HepG2 (cell line): ENCODE measurements around the gene NSD1. TPM values are rescaled to one million over a fixed set of nuclear protein-coding genes. Genes with fewer than 3 reads are reported as not detected.

Experiments
- ATAD3A ChIP-seq: sonication (generic); formaldehyde crosslinking; IDR thresholded peaks from 2 replicates; pipeline ENCODE4 v1.4.0; 2020; ENCODE audit warnings: missing genetic modification reagents
- CC2D1A ChIP-seq: sonication (generic); formaldehyde crosslinking; IDR thresholded peaks from 2 replicates; pipeline ENCODE4 v1.8.1; 2023; ENCODE audit warnings: mild to moderate bottlenecking, missing genetic modification reagents
- CHD4 ChIP-seq: fragments of 200-600 bp; sonication (generic); IDR thresholded peaks from 2 replicates; pipeline ENCODE4 v1.7.0; 2017; ENCODE audit warnings: mild to moderate bottlenecking, low read length, borderline replicate concordance
- GATAD2A ChIP-seq: IDR thresholded peaks from 2 replicates; pipeline ENCODE4 v1.6.1; 2016
- KLF12 ChIP-seq: sonication (generic); formaldehyde crosslinking; IDR thresholded peaks from 2 replicates; pipeline ENCODE4 v1.4.0; 2020; ENCODE audit warnings: missing genetic modification reagents, borderline replicate concordance
- KLF15 ChIP-seq: sonication (generic); formaldehyde crosslinking; IDR thresholded peaks from 2 replicates; pipeline ENCODE4 v1.8.1; 2023; ENCODE audit warnings: borderline replicate concordance, mild to moderate bottlenecking, inconsistent platforms, missing genetic modification reagents, mixed read lengths
- NFE2L1 ChIP-seq: sonication (generic); formaldehyde crosslinking; IDR thresholded peaks from 2 replicates; pipeline ENCODE4 v1.4.0; 2020; ENCODE audit warnings: missing genetic modification reagents, mild to moderate bottlenecking, borderline replicate concordance
- NR2C2 ChIP-seq: sonication (generic); formaldehyde crosslinking; IDR thresholded peaks from 2 replicates; pipeline ENCODE4 v1.4.0; 2020; ENCODE audit warnings: missing genetic modification reagents, mild to moderate bottlenecking, moderate library complexity, borderline replicate concordance
- RBM22 ChIP-seq: fragments of 200-400 bp; formaldehyde crosslinking; optimal IDR thresholded peaks from 2 replicates; pipeline ENCODE3; 2017; ENCODE audit warnings: mild to moderate bottlenecking, low read length, moderate library complexity
- RXRA ChIP-seq: sonication (generic); formaldehyde crosslinking; IDR thresholded peaks from 2 replicates; pipeline ENCODE4 v1.5.1; 2020; ENCODE audit warnings: missing genetic modification reagents
- SIN3A ChIP-seq: IDR thresholded peaks from 2 replicates; pipeline ENCODE4 v1.6.1; 2011; ENCODE audit warnings: low read depth, mild to moderate bottlenecking, control low read depth, low read length, borderline replicate concordance
- SOX13 ChIP-seq, 3 experiments: fragments of 450-650 bp in 1 of 3; sonication (generic) in 1 of 3; formaldehyde crosslinking in 1 of 3; IDR thresholded peaks in 2 of 3; conservative IDR thresholded peaks in 1 of 3; 2 replicates each; pipeline versions ENCODE4 v1.5.0 to v1.6.1; 2016 to 2020; ENCODE audit warnings: antibody characterized with exemption in 1 of 3, mild to moderate bottlenecking in 1 of 3, missing compliant biosample characterization in 1 of 3, missing genetic modification reagents in 1 of 3, moderate library complexity in 1 of 3
- THYN1 ChIP-seq: sonication (generic); formaldehyde crosslinking; IDR thresholded peaks from 2 replicates; pipeline ENCODE4 v1.8.1; 2023; ENCODE audit warnings: low read depth, mild to moderate bottlenecking, moderate library complexity, missing genetic modification reagents, borderline replicate concordance
- YEATS2 ChIP-seq: sonication (generic); formaldehyde crosslinking; IDR thresholded peaks from 2 replicates; pipeline ENCODE4 v1.4.0; 2020; ENCODE audit warnings: missing genetic modification reagents, borderline replicate concordance
- ZNF124 ChIP-seq: sonication (generic); formaldehyde crosslinking; IDR thresholded peaks from 2 replicates; pipeline ENCODE4 v1.4.0; 2020; ENCODE audit warnings: missing genetic modification reagents
- ZNF589 ChIP-seq: sonication (generic); formaldehyde crosslinking; conservative IDR thresholded peaks from 2 replicates; pipeline ENCODE4 v1.8.0; 2022; ENCODE audit warnings: mild to moderate bottlenecking, moderate library complexity, missing genetic modification reagents
- ZNF629 ChIP-seq: sonication (generic); formaldehyde crosslinking; conservative IDR thresholded peaks from 2 replicates; pipeline ENCODE4 v1.5.0; 2020; ENCODE audit warnings: missing genetic modification reagents
- ZNF768 ChIP-seq: sonication (generic); formaldehyde crosslinking; IDR thresholded peaks from 2 replicates; pipeline ENCODE4 v1.4.0; 2020; ENCODE audit warnings: missing genetic modification reagents
- ZNF781 ChIP-seq: sonication (generic); formaldehyde crosslinking; IDR thresholded peaks from 2 replicates; pipeline ENCODE4 v1.5.1; 2020; ENCODE audit warnings: borderline replicate concordance, mild to moderate bottlenecking, missing genetic modification reagents; ENCODE audit errors: not compliant biosample characterization
- polyA plus RNA-seq, 8 experiments: library from polyadenylated mRNA; depleted of rRNA in 3 of 8; stranded (reverse) in 7 of 8; unstranded in 1 of 8; fragments of >200 nt; fragmentation: Illumina TruSeq in 4 of 8; extraction: Trizol in 4 of 8; gene quantifications; 2 replicates each; pipeline versions ENCODE4 v1.2.1 to v1.2.3, GENCODE V29; 2011 to 2016; ENCODE audit warnings: low read depth in 4 of 8, missing spikeins in 1 of 8, mixed read lengths in 1 of 8; ENCODE audit not compliant: insufficient read depth in 1 of 8
- total RNA-seq, 5 experiments: library from RNA; depleted of rRNA; stranded (reverse); fragments of >200 nt; fragmentation: Illumina TruSeq; extraction: Trizol; gene quantifications; 2 replicates each; pipeline ENCODE4 v1.2.3, GENCODE V29; 2016; ENCODE audit warnings: low read depth in 1 of 5
- TF ChIP-seq, protein P1 (sequence below): sonication (generic); formaldehyde crosslinking; IDR thresholded peaks from 2 replicates; pipeline ENCODE4 v1.5.0; 2020; ENCODE audit warnings: mild to moderate bottlenecking, missing genetic modification reagents
- TF ChIP-seq, protein P2 (sequence below): sonication (generic); formaldehyde crosslinking; IDR thresholded peaks from 2 replicates; pipeline ENCODE4 v1.4.0; 2020; ENCODE audit warnings: low read depth, mild to moderate bottlenecking, missing genetic modification reagents
- TF ChIP-seq, protein P3 (sequence below): sonication (generic); formaldehyde crosslinking; IDR thresholded peaks from 2 replicates; pipeline ENCODE4 v1.8.1; 2023; ENCODE audit warnings: mild to moderate bottlenecking, moderate library complexity, missing genetic modification reagents
- TF ChIP-seq, protein P4 (sequence below): sonication (generic); formaldehyde crosslinking; conservative IDR thresholded peaks from 2 replicates; pipeline ENCODE4 v1.4.0; 2020; ENCODE audit warnings: missing genetic modification reagents

The NSD1 gene
- total and polyA plus RNA-seq, 2 of the 13 experiments (the other 11 are each of a cell fraction or from before 2014, with no cell fraction given): 0.01 to 0.09 TPM

DNA sequence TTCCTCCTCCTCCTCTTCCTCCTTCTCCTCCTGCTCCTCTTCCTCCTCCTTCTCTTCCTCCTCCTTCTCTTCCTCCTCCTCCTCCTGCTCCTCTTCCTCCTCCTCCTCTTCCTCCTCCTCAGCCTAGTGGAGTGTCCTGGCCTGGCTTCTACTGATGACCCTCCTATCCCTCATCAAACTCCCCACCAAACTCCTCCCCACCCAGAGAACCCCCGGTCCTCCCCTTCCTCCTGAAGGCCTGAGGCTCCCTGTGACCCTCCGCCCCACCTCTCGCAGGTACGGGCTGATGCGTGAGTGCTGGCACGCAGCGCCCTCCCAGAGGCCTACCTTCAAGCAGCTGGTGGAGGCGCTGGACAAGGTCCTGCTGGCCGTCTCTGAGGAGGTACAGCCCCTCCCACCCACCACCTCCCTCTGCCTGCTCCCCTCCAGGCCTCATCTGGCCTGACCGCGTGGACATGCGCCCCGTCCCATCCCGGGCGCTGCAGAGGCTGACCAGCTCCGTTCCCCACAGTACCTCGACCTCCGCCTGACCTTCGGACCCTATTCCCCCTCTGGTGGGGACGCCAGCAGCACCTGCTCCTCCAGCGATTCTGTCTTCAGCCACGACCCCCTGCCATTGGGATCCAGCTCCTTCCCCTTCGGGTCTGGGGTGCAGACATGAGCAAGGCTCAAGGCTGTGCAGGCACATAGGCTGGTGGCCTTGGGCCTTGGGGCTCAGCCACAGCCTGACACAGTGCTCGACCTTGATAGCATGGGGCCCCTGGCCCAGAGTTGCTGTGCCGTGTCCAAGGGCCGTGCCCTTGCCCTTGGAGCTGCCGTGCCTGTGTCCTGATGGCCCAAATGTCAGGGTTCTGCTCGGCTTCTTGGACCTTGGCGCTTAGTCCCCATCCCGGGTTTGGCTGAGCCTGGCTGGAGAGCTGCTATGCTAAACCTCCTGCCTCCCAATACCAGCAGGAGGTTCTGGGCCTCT, 36.3 kb upstream of the NSD1 start (continued):
- TF ChIP-seq, protein P1, sequence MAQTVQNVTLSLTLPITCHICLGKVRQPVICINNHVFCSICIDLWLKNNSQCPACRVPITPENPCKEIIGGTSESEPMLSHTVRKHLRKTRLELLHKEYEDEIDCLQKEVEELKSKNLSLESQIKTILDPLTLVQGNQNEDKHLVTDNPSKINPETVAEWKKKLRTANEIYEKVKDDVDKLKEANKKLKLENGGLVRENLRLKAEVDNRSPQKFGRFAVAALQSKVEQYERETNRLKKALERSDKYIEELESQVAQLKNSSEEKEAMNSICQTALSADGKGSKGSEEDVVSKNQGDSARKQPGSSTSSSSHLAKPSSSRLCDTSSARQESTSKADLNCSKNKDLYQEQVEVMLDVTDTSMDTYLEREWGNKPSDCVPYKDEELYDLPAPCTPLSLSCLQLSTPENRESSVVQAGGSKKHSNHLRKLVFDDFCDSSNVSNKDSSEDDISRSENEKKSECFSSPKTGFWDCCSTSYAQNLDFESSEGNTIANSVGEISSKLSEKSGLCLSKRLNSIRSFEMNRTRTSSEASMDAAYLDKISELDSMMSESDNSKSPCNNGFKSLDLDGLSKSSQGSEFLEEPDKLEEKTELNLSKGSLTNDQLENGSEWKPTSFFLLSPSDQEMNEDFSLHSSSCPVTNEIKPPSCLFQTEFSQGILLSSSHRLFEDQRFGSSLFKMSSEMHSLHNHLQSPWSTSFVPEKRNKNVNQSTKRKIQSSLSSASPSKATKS (CRISPR knock-in tag): no peak
- TF ChIP-seq GATAD2A (CRISPR knock-in tag) (peak; percentile 64), SIN3A (no peak), NFE2L1 (no peak), THYN1 (CRISPR knock-in tag) (no peak), NR2C2 (no peak), YEATS2 (CRISPR knock-in tag) (no peak), KLF12 (no peak), RXRA (CRISPR knock-in tag) (no peak), ZNF768 (peak; percentile 19; the same call in 1 of the 2 replicates), SOX13 (IDR thresholded peaks at IDR 0.05) (no peak), SOX13 (CRISPR knock-in tag; conservative IDR thresholded peaks at IDR 0.05 in 1 of 2, IDR thresholded peaks at IDR 0.05 in 1 of 2) (peak in 1 of 2 experiments; percentile 13; a peak in 1 of 4 replicates), ATAD3A (no peak), ZNF589 (no peak), CC2D1A (CRISPR knock-in tag) (no peak), KLF15 (CRISPR knock-in tag) (no peak), CHD4 (no peak), ZNF781 (no peak), ZNF629 (CRISPR knock-in tag) (no peak), ZNF124 (CRISPR knock-in tag) (no peak), RBM22 (peak; percentile 82)
- TF ChIP-seq, protein P2, sequence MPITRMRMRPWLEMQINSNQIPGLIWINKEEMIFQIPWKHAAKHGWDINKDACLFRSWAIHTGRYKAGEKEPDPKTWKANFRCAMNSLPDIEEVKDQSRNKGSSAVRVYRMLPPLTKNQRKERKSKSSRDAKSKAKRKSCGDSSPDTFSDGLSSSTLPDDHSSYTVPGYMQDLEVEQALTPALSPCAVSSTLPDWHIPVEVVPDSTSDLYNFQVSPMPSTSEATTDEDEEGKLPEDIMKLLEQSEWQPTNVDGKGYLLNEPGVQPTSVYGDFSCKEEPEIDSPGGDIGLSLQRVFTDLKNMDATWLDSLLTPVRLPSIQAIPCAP (CRISPR knock-in tag): no peak
- TF ChIP-seq, protein P3, sequence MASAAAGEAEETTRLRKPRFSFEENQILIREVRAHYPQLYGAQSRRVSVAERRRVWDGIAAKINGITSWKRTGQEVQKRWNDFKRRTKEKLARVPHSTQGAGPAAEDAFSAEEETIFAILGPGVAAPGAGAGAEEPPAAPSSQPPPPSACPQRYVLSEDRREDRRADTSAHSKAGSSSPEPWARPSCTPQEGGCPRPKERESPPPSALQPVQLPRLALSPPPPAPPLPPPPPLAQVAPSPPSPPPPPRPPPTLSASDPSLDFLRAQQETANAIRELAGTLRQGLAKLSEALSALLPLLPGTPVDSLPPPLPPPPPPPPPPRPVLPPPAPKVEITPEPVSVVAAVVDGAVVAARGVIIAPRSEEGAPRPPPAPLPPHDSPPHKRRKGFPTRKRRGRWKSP (CRISPR knock-in tag): no peak
- TF ChIP-seq, protein P4, sequence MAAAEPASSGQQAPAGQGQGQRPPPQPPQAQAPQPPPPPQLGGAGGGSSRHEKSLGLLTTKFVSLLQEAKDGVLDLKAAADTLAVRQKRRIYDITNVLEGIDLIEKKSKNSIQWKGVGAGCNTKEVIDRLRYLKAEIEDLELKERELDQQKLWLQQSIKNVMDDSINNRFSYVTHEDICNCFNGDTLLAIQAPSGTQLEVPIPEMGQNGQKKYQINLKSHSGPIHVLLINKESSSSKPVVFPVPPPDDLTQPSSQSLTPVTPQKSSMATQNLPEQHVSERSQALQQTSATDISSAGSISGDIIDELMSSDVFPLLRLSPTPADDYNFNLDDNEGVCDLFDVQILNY (CRISPR knock-in tag): no peak
